BE2C (cell line): ENCODE data around the gene ARHGAP24.

Experiments
- DNase-seq: peaks from one replicate; pipeline ENCODE4 v3.0.0-alpha.2; 2020
- H3K27me3 ChIP-seq: fragments of 250-450 bp; sonication (Bioruptor Pico); 2 replicates; pipeline ENCODE4 v1.5.1; 2020; ENCODE audit warnings: mild to moderate bottlenecking
- H3K36me3 ChIP-seq: fragments of 250-450 bp; sonication (Bioruptor Pico); 2 replicates; pipeline ENCODE4 v1.5.1; 2020; ENCODE audit warnings: mild to moderate bottlenecking
- H3K4me1 ChIP-seq: fragments of 250-450 bp; sonication (Bioruptor Pico); 2 replicates; pipeline ENCODE4 v1.5.1; 2020
- H3K4me3 ChIP-seq: 2 replicates; pipeline ENCODE4 v1.5.1; 2011; ENCODE audit warnings: low read depth, low read length
- H3K9me3 ChIP-seq: fragments of 250-450 bp; sonication (Bioruptor Pico); 2 replicates; pipeline ENCODE4 v1.5.1; 2020
- TF ChIP-seq, protein P1 (sequence below): IDR thresholded peaks from 2 replicates; pipeline ENCODE4 v1.5.1; 2012; ENCODE audit warnings: mild to moderate bottlenecking, low read depth, low read length

Gene ARHGAP24

DNA sequence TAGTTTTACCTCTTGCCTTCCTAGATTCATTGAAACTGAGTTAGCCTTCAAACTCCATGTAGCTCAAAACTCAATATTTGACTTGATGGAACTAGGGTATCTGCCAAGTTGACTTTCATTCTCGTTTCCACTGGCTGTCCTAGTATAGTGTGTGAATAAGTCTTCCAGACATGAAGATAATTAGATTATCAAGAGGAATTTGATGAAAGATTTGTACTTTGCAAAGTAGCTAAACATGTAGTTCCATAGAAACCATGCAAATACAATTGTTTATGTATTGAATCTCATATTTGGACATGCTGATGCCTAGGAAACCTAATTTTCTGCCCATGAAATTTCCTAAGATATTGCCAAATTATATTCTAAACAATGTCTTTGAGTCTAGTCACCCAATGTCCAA lies 297.5 kb downstream of the ARHGAP24 start:
- H3K4me1 ChIP-seq = peaks cover 18% of the 10 kb centered on the region
- no peak overlapping the region for H3K4me3 ChIP-seq
- no peak for DNase-seq
- TF ChIP-seq, protein P1, sequence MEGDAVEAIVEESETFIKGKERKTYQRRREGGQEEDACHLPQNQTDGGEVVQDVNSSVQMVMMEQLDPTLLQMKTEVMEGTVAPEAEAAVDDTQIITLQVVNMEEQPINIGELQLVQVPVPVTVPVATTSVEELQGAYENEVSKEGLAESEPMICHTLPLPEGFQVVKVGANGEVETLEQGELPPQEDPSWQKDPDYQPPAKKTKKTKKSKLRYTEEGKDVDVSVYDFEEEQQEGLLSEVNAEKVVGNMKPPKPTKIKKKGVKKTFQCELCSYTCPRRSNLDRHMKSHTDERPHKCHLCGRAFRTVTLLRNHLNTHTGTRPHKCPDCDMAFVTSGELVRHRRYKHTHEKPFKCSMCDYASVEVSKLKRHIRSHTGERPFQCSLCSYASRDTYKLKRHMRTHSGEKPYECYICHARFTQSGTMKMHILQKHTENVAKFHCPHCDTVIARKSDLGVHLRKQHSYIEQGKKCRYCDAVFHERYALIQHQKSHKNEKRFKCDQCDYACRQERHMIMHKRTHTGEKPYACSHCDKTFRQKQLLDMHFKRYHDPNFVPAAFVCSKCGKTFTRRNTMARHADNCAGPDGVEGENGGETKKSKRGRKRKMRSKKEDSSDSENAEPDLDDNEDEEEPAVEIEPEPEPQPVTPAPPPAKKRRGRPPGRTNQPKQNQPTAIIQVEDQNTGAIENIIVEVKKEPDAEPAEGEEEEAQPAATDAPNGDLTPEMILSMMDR = no peak
- H3K9me3 ChIP-seq = no peaks in the 10 kb centered on the region
- no peaks in the 10 kb centered on the region for H3K27me3 ChIP-seq
- H3K36me3 ChIP-seq = no peaks in the 10 kb centered on the region

- Histone ChIP-seq H3K27me3 (no peaks in the 10 kb centered on the region), H3K4me1 (peaks cover 18% of the 10 kb centered on the region), H3K9me3 (no peaks in the 10 kb centered on the region)
These were observed 298.4 kb downstream of the ARHGAP24 start for GRCh38 chr4:85773372-85773771.

DNA sequence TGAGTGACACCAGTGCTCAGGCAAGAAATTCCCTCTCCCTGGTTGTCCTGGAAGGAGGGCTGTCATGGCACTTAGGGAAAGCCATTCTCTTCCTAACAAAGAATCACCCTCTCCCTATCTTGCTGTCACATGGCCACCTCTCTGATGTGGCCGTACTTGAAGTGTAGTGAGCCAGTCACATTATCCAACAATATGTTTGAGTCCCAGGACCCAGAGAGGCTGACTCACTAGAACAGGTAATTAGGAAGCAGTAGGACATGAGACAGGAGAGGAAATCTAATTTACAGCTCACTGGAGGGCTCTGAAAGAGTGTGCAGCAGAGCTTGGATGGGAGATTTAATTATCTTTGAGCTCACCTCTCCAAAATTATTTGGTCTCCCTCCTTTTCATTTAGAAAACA lies 299.1 kb downstream of the ARHGAP24 start:
- Histone ChIP-seq H3K4me3 (no peak overlapping the region), H3K27me3 (no peaks in the 10 kb centered on the region), H3K9me3 (no peaks in the 10 kb centered on the region), H3K4me1 (peaks cover 18% of the 10 kb centered on the region), H3K36me3 (no peaks in the 10 kb centered on the region)
- peak; percentile 52 for DNase-seq
- TF ChIP-seq, protein P1 = no peak

More at GRCh38 chr4:85773372-85773771, 298.4 kb downstream of the ARHGAP24 start:
- H3K36me3 ChIP-seq = no peaks in the 10 kb centered on the region
- TF ChIP-seq, protein P1 = no peak
- no peak overlapping the region for H3K4me3 ChIP-seq
- DNase-seq = no peak

- no peaks in the 10 kb centered on the region for H3K27me3 ChIP-seq
- no peaks in the 10 kb centered on the region for H3K9me3 ChIP-seq
- peaks cover 18% of the 10 kb centered on the region for H3K4me1 ChIP-seq
- H3K36me3 ChIP-seq = no peaks in the 10 kb centered on the region
- no peak overlapping the region for H3K4me3 ChIP-seq
- DNase-seq = peak; percentile 19
- TF ChIP-seq, protein P1 = no peak
These were observed 299.5 kb downstream of the ARHGAP24 start for GRCh38 chr4:85774489-85774888.

- H3K4me1 ChIP-seq = peaks cover 18% of the 10 kb centered on the region
- no peak overlapping the region for H3K4me3 ChIP-seq
- no peak for DNase-seq
- H3K36me3 ChIP-seq = no peaks in the 10 kb centered on the region
- TF ChIP-seq, protein P1 = no peak
- H3K9me3 ChIP-seq = no peaks in the 10 kb centered on the region
- H3K27me3 ChIP-seq = no peaks in the 10 kb centered on the region
These were observed 301.1 kb downstream of the ARHGAP24 start for GRCh38 chr4:85776096-85776495.

GRCh38 chr4:85776579-85776978 lies 301.6 kb downstream of the ARHGAP24 start:
- TF ChIP-seq, protein P1 = no peak
- Histone ChIP-seq H3K36me3 (no peaks in the 10 kb centered on the region), H3K4me1 (peaks cover 18% of the 10 kb centered on the region), H3K4me3 (no peak overlapping the region), H3K27me3 (no peaks in the 10 kb centered on the region), H3K9me3 (no peaks in the 10 kb centered on the region)
- DNase-seq = no peak
